ENCODE results near the gene NUP153. TPM values are rescaled to one million over a fixed set of nuclear protein-coding genes. Genes with fewer than 3 reads are reported as not detected.
"Not testable (repeated sequence)": the region's sequence is repeated elsewhere in the genome, so short reads cannot be mapped to it uniquely, and the experiment has no call there.

The NUP153 gene
- total RNA-seq, 8 experiments from 2014 or later, result 24.3 to 49.1 (median 32.7) TPM

DNA sequence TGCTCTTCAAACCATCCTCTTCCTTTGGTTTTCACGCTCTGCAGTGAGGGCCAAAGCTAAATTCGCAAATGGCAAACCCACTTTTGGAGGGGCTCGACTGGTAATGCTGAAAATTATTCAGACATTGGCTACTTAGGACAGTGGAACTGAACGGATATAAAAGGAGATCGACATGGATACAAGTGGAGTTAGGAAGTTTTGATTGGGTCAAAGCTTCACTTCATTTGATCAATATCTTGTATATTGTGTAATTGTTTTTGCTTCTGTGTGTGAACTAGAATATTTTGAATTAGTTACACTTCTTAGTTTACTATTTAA, 105.4 kb downstream of the NUP153 start:
- ATAC-seq (replicated peaks in 6 of 8), result no peak
- WGBS, 10 experiments, result 0 to 19% (median 3%) methylated on average over 1 to 5 of the region's 5 CpGs; no CpG with 5 or more reads in 2 of the 10 experiments
- H3K27ac ChIP-seq, result peak overlapping the region; percentile 95 to 96

DNA sequence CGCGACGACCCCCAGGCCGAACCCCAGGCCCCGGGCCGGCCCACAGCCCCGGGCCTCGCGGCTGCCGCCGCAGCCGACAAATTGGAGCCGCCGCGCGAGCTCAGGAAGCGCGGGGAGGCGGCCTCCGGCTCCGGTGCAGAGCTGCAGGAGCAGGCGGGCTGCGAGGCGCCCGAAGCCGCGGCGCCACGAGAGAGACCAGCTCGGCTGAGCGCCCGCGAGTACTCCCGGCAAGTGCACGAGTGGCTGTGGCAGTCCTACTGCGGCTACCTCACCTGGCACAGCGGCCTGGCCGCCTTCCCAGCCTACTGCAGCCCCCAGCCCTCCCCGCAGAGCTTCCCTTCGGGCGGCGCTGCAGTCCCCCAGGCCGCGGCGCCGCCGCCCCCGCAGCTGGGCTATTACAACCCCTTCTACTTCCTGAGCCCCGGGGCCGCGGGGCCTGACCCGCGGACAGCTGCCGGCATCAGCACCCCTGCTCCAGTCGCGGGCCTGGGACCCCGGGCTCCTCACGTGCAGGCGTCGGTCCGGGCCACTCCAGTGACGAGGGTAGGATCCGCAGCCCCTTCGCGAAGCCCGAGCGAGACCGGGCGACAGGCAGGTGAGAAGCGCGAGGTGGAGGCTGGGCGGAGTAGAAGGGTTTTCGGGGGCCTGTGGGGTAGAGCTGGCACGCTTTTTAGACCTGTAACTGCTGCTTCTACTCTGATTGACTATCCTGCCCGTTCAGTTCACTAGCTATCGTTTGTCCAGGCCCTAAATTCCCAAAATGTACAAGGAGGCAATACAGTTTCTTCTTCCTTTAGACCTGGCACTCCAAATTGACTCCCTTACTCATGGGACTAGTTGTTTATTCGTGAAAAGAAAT, 106.0 kb downstream of the NUP153 start:
- peaks cover 3 to 14% of the 10 kb centered on the region in 2 donors for H3K4me1 ChIP-seq (replicated peaks in 1 of 2)
- peak overlapping the region; percentile 95 to 96 for H3K27ac ChIP-seq
- peak; percentile 51 to 71 (median 59) for ATAC-seq (replicated peaks in 6 of 8)
- 0% methylated on average over 1 to 5 of the region's 77 CpGs; no CpG with 5 or more reads in 4 of the 10 experiments for WGBS, 10 experiments
- peak overlapping the region; percentile 66 to 93 (median 89) for H3K4me3 ChIP-seq
- in situ Hi-C loops (cut with MboI; ENCODE audit: low pct_unique_long_range_greater_than_20kb in 2 of 9, low sequenced_read_pairs in 9 of 9, unreplicated experiment in 9 of 9), result no loop called here

More for the DNA sequence above, 105.4 kb downstream of the NUP153 start:
- in situ Hi-C loops (cut with MboI; ENCODE audit: low pct_unique_long_range_greater_than_20kb in 2 of 9, low sequenced_read_pairs in 9 of 9, unreplicated experiment in 9 of 9), result no loop called here
- H3K4me1 ChIP-seq (replicated peaks in 1 of 2), result peaks cover 3 to 14% of the 10 kb centered on the region in 2 donors
- H3K4me3 ChIP-seq, result peak overlapping the region; percentile 66 to 93 (median 89)

DNA sequence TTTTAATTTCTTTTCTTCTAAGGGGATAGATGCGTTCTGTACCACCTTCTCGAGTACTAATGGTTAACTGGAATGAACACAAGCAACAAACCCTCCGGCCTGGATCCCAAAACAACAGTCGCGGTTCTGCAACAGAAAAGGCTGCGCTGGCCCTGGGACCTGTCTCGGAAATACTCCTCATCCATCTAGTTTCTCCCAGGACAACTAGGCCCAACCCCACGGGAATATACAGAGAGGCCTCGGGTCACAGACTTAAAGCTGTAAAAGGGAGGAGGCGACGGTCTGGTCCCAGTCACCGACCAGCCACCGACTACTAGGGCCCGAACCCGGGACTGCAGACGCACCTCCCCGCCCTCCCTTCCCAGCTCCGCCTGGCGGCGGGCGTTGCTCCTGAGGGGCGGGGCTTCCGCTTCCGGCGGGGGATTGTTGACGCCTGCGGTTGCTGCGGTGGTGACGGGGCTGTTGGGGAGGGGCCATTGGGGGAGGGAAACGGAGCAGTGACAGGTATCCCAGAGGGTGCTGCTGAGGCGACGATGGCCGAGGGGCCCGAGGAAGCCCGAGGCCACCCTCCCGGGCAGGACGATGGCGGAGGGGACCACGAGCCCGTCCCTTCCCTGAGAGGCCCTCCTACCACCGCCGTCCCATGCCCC, 106.7 kb downstream of the NUP153 start, which contains the start of gene FAM8A1:
Gene FAM8A1, plus strand, starts transcription at position 426 of the 650 bp plus-strand sequence. Its CDS starts 108 bp downstream, at position 534.
- peak; percentile 89 to 96 (median 94) for ATAC-seq (replicated peaks in 6 of 8)
- in situ Hi-C loops (cut with MboI; ENCODE audit: low pct_unique_long_range_greater_than_20kb in 2 of 9, low sequenced_read_pairs in 9 of 9, unreplicated experiment in 9 of 9), result loop anchor here in 8 of 9 experiments (10.0 to 25.0 kb wide), 3 partner anchors 205 to 445 kb away; no protein-coding TSS in a partner anchor
- peak within 1 kb of the TSS; percentile 66 to 93 (median 89) for H3K4me3 ChIP-seq
- H3K4me1 ChIP-seq (replicated peaks in 1 of 2), result peaks cover 3 to 14% of the 10 kb centered on the region in 2 donors
- WGBS, 10 experiments, result 0 to 83% (median 41%) methylated on average over 1 to 9 of the region's 42 CpGs; no CpG with 5 or more reads in 2 of the 10 experiments
- H3K27ac ChIP-seq, result peak within 1 kb of the TSS; percentile 95 to 96

DNA sequence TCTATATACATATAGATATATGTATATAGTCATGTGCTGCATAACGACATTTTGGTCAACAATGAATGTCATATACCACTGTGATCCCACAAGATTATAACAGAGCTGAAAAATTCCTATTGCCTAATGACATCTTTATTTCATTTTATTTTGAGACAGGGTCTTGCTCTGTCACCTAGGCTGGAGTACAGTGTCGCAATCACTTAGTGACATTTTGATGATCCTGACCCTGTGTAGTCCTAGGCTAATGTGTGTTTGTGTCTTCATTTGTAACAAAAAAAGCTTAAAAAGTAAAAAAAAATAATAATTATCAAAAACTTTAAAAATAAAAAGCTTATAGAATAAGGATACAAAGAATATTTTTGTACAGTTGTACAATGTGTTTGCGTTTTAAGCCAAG, 110.6 kb downstream of the NUP153 start:
- no peak overlapping the region for H3K4me3 ChIP-seq
- 79 to 100% (median 90%) methylated on average over 1 to 3 of the region's 3 CpGs for whole genome bisulfite sequencing, 10 experiments
- H3K4me1 ChIP-seq (replicated peaks in 1 of 2), result peaks cover 0 to 2% of the 10 kb centered on the region in 2 donors
- no peak overlapping the region for H3K27ac ChIP-seq
- no peak for ATAC-seq (replicated peaks in 6 of 8)
- in situ Hi-C loops (cut with MboI; ENCODE audit: low pct_unique_long_range_greater_than_20kb in 2 of 9, low sequenced_read_pairs in 9 of 9, unreplicated experiment in 9 of 9), result loop anchor here in 8 of 9 experiments (10.0 to 25.0 kb wide), 3 partner anchors 209 to 441 kb away; no protein-coding TSS in a partner anchor

DNA sequence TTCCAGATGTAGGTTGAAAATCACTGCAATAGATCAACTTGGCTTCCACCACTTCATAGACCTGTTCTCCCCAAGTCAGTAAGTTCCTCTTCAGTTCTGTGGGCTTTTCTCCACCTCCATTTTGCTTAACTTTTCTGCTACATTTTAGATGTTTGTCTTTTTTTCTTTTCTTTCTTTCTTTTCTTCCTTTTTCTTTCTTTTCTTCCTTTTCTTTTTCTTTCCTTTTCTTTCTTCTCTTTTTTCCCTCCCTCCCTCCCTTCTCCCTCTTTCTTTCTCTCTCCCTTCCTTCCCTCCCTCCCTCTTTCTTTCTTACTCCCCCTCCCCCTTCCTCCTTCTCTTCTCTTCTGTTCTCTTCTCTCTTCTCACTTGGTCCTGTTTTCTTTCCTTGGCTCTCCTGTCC, 113.5 kb downstream of the NUP153 start:
- no peak for ATAC-seq (replicated peaks in 6 of 8)

DNA sequence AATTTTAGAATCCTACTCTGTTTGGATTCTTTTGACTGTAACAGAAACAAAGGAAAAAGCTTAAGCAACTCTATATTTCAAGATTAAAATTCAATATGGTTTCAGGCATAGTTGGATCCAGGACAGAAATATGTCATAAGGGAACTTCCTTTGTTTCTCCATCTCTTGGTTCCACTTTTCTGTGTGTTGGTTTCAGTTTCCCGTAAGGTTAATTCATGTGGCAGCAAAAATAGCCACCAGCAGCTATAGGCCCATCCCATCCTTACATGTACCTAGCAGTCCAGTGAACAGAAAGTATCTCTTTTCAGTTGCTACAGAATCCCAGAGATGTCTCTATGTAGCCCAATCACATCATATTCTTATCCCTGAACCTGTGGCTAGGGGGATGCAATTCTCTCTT, 115.4 kb downstream of the NUP153 start:
- WGBS, 10 experiments, result 60 to 100% (median 100%) methylated on average over 1 of the region's 1 CpG; no CpG with 5 or more reads in 4 of the 10 experiments
- Histone ChIP-seq H3K4me3 (no peak overlapping the region), H3K27ac (no peak overlapping the region), H3K4me1 (replicated peaks in 1 of 2) (no peaks in the 10 kb centered on the region)
- ATAC-seq (replicated peaks in 6 of 8), result no peak
- in situ Hi-C loops (cut with MboI; ENCODE audit: low pct_unique_long_range_greater_than_20kb in 2 of 9, low sequenced_read_pairs in 9 of 9, unreplicated experiment in 9 of 9), result loop anchor here in 8 of 9 experiments (10.0 to 25.0 kb wide), 3 partner anchors 214 to 436 kb away; no protein-coding TSS in a partner anchor

More for the DNA sequence above, 113.5 kb downstream of the NUP153 start:
- in situ Hi-C loops (cut with MboI; ENCODE audit: low pct_unique_long_range_greater_than_20kb in 2 of 9, low sequenced_read_pairs in 9 of 9, unreplicated experiment in 9 of 9), result loop anchor here in 8 of 9 experiments (10.0 to 25.0 kb wide), 3 partner anchors 212 to 438 kb away; no protein-coding TSS in a partner anchor
- Histone ChIP-seq H3K4me1 (replicated peaks in 1 of 2) (no peaks in the 10 kb centered on the region), H3K27ac (no peak overlapping the region), H3K4me3 (no peak overlapping the region)

DNA sequence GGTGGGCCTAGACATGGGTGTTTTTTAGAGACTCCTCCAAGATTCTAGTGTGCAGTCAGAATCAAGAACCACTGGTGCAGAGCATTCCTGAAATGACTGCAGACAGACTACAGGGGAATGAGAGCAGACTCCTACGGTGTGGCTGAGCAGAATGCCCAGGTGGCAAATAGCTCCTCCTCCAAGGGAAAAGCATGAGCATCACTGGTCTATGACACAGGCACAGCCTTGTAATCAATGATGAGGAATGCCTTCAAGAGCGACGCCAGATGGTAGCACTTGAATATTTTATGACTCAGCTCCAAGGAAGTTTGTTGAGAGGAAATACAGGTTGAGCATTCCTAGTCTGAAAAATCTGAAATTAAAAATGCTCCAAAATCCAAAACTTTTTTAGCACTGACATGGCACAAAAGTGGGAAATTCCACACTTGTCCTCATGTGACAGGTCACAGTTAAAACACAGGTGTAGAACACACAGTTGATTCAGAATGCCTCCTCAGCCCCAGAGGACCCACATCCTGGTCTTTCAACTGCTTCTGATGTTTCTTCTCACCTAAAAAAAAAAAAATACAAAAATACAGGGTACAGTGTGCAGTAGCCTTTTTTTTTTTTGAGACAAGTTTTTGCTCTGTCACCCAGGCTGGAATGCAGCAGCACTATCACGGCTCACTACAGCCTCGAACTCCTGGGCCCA, 117.2 kb downstream of the NUP153 start:
- 0 to 90% (median 60%) methylated on average over 1 to 5 of the region's 5 CpGs; no CpG with 5 or more reads in 4 of the 10 experiments for WGBS, 10 experiments
- H3K4me3 ChIP-seq, result no peak overlapping the region
- in situ Hi-C loops (cut with MboI; ENCODE audit: low pct_unique_long_range_greater_than_20kb in 2 of 9, low sequenced_read_pairs in 9 of 9, unreplicated experiment in 9 of 9), result loop anchor here (10.0 to 25.0 kb wide), 3 partner anchors 215 to 435 kb away; no protein-coding TSS in a partner anchor
- ATAC-seq (replicated peaks in 6 of 8), result peak; percentile 45 to 98 (median 77)
- no peaks in the 10 kb centered on the region for H3K4me1 ChIP-seq (replicated peaks in 1 of 2)
- H3K27ac ChIP-seq, result no peak overlapping the region

DNA sequence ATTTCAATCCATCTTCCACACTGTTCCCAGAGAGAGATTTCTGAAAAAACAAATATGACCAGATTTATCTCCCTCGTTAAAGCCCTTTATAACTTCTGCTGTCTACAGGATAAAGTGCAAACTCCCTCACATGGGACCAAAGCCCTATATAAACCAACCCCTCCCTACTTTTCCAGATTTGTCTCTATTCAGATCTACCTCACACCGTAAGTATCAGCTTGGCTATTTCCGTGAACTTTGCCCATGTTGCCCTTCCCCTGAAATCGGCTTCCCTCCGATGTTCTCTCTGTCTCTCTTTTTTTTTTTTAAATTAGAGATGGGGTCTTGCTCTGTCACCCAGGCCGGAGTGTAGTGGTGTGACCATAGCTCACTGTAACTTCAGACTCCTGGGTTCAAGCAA, 118.7 kb downstream of the NUP153 start:
- no peaks in the 10 kb centered on the region for H3K4me1 ChIP-seq (replicated peaks in 1 of 2)
- in situ Hi-C loops (cut with MboI; ENCODE audit: low pct_unique_long_range_greater_than_20kb in 2 of 9, low sequenced_read_pairs in 9 of 9, unreplicated experiment in 9 of 9), result loop anchor here in 7 of 9 experiments (10.0 to 25.0 kb wide), 2 partner anchors 426 to 433 kb away; no protein-coding TSS in a partner anchor
- WGBS, 10 experiments, result 83 to 94% (median 88%) methylated on average over 2 to 6 of the region's 6 CpGs; no CpG with 5 or more reads in 1 of the 10 experiments
- ATAC-seq (replicated peaks in 6 of 8), result no peak
- H3K27ac ChIP-seq, result no peak overlapping the region
- H3K4me3 ChIP-seq, result no peak overlapping the region

DNA sequence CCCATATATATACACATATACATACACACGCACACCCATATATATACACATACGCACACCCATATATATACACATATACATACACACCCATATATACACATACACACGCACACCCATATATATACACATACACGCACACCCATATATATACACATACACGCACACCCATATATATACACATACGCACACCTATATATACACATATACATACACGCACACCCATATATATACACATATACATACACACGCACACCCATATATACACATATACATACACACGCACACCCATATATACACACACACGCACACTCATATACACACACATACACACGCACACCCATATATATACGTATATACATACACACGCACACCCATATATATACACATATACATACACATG, 120.1 kb downstream of the NUP153 start:
- in situ Hi-C loops (cut with MboI; ENCODE audit: low pct_unique_long_range_greater_than_20kb in 2 of 9, low sequenced_read_pairs in 9 of 9, unreplicated experiment in 9 of 9), result loop anchor here in 7 of 9 experiments (10.0 to 25.0 kb wide), 2 partner anchors 424 to 432 kb away; no protein-coding TSS in a partner anchor
- not testable (repeated sequence) for H3K4me3 ChIP-seq; ATAC-seq (replicated peaks in 6 of 8); H3K27ac ChIP-seq; H3K4me1 ChIP-seq (replicated peaks in 1 of 2)
- 76 to 100% (median 94%) methylated on average over 2 to 12 of the region's 13 CpGs for WGBS, 10 experiments

DNA sequence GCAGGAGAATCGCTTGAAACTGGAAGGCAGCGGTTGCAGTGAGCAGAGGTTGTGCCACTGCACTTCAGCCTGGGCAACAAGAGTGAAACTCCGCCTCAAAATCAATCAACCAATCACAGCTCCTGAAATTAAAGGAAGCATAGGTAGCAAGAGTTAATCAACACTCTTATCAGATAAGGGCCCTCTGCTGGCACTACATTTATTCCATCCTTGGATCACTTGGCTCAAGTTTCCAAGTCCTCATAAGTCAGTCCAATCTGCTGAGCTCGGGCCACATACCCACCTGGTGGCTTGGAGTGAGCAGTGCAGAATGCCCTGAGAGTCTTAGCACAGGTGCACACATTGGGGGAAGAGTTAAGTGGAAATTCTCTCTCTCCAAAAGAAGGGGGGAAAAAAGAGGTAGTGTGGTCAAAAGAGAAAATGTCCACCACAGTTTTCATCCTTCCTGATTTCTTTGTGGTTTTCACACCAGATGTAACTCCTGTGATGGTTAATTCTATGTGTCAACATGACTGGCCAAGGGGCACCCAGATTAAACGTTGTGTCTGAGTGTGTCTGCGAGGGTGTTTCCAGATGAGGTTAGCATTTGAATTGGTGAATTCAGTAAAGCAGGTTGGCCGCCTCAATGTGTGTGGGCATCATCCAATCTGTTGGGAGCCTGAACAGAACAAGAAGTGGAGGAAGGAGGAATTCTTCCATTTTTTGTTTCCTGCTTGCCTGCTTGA, 120.8 kb downstream of the NUP153 start:
- no peak overlapping the region for H3K27ac ChIP-seq
- ATAC-seq (replicated peaks in 6 of 8), result no peak
- in situ Hi-C loops (cut with MboI; ENCODE audit: low pct_unique_long_range_greater_than_20kb in 2 of 9, low sequenced_read_pairs in 9 of 9, unreplicated experiment in 9 of 9), result loop anchor here in 7 of 9 experiments (10.0 to 25.0 kb wide), 2 partner anchors 424 to 431 kb away; no protein-coding TSS in a partner anchor
- no peaks in the 10 kb centered on the region for H3K4me1 ChIP-seq (replicated peaks in 1 of 2)
- 61 to 100% (median 86%) methylated on average over 2 to 6 of the region's 7 CpGs; no CpG with 5 or more reads in 2 of the 10 experiments for WGBS, 10 experiments
- H3K4me3 ChIP-seq, result no peak overlapping the region

DNA sequence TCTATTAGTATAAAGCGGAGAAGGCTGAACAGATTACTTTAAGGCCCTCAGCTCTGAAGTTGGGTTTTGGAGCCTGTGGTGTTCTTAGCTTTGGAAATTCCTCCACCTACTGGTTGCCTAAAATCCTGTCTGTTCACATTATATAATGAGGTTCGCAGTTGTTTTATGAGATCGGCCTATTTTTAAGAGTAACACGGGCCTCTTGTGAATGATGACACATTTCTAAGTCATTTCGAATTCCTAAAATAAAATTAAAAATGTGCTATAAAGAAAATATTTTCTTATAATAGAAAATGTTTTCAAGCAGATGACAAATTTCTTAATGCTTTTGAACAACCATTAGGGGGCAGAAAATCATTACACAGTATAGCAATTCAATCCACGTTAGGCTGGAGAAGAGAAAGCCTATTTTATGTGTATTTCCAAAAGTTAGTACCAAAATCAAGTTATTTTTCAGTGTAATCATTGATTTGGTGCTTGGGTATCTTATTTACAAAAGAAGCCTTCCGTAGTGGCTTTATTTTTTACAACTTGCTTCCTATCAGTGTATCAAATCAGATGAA, 122.4 kb downstream of the NUP153 start:
- 2 to 33% (median 12%) methylated on average over 2 to 7 of the region's 7 CpGs for WGBS, 10 experiments
- H3K27ac ChIP-seq, result no peak overlapping the region
- ATAC-seq (replicated peaks in 6 of 8), result peak; percentile 54 to 97 (median 85)
- peak overlapping the region; percentile 15 to 21 (median 19) for H3K4me3 ChIP-seq
- in situ Hi-C loops (cut with MboI; ENCODE audit: low pct_unique_long_range_greater_than_20kb in 2 of 9, low sequenced_read_pairs in 9 of 9, unreplicated experiment in 9 of 9), result loop anchor here in 7 of 9 experiments (10.0 to 25.0 kb wide), 2 partner anchors 422 to 430 kb away; no protein-coding TSS in a partner anchor
- H3K4me1 ChIP-seq (replicated peaks in 1 of 2), result no peaks in the 10 kb centered on the region
